Measurements from ENCODE around the gene B3GNT7. TPM values are rescaled to one million over a fixed set of nuclear protein-coding genes. Genes with fewer than 3 reads are reported as not detected.

The B3GNT7 gene
- total RNA-seq, 2 experiments from 2014 or later, result 7.8 to 8.7 TPM

GRCh38 chr2:231376857-231377256, 18.7 kb upstream of the B3GNT7 start:
- Histone ChIP-seq H3K9me3 (ENCODE audit: low read length) (no peaks in the 10 kb centered on the region), H3K79me2 (ENCODE audit: insufficient read depth, low read depth, low read length) (no peaks in the 10 kb centered on the region), H4K20me1 (ENCODE audit: insufficient read depth, low read length) (no peaks in the 10 kb centered on the region), H3K9me2 (ENCODE audit: insufficient read depth, low read length) (no peaks in the 10 kb centered on the region), H3K4me3 (ENCODE audit: low read depth, low read length, poor library complexity, severe bottlenecking) (no peak overlapping the region), H3K4me1 (ENCODE audit: insufficient read depth, low read length, poor library complexity, severe bottlenecking) (no peaks in the 10 kb centered on the region), H3K36me3 (ENCODE audit: insufficient read depth, low read length) (no peaks in the 10 kb centered on the region), H2AFZ (ENCODE audit: low read length) (no peak overlapping the region), H3K4me2 (ENCODE audit: low read length) (no peak overlapping the region), H3K27ac (ENCODE audit: low read depth, low read length, poor library complexity, severe bottlenecking) (no peak overlapping the region)
- BruUV-seq (replicated peaks), result no TSS peak
- intact Hi-C loops (cut with micrococcal nuclease; ENCODE audit: unreplicated experiment), result no loop called here
- CTCF ChIA-PET (ENCODE audit: unreplicated experiment), result no interaction called here
- TF ChIP-seq EZH2phosphoT487 (IDR thresholded peaks at IDR 0.05; ENCODE audit: borderline replicate concordance, low read depth, low read length) (no peak), CTCF (conservative IDR thresholded peaks at IDR 0.05; ENCODE audit: low read length) (no peak)
- POLR2A ChIA-PET, result interaction anchor here (0.8 to 1.5 kb wide), 2 partner anchors 9 to 16 kb away, joined by 3 to 6 read pairs; no protein-coding TSS in a partner anchor
- DNase-seq (ENCODE audit: low spot score), result no peak

- no peaks in the 10 kb centered on the region for H3K36me3 ChIP-seq (ENCODE audit: insufficient read depth, low read length)
- ChIA-PET POLR2A (interaction anchor here (0.6 to 1.5 kb wide), 3 partner anchors 10 to 363 kb away, joined by 3 to 6 read pairs (median 5); no protein-coding TSS in a partner anchor), CTCF (ENCODE audit: unreplicated experiment) (no interaction called here)
- TF ChIP-seq CTCF (conservative IDR thresholded peaks at IDR 0.05; ENCODE audit: low read length) (no peak), EZH2phosphoT487 (IDR thresholded peaks at IDR 0.05; ENCODE audit: borderline replicate concordance, low read depth, low read length) (no peak)
- H3K4me1 ChIP-seq (ENCODE audit: insufficient read depth, low read length, poor library complexity, severe bottlenecking), result no peaks in the 10 kb centered on the region
- no peak overlapping the region for H3K4me3 ChIP-seq (ENCODE audit: low read depth, low read length, poor library complexity, severe bottlenecking)
- DNase-seq (ENCODE audit: low spot score), result no peak
- intact Hi-C loops (cut with micrococcal nuclease; ENCODE audit: unreplicated experiment), result no loop called here
- H4K20me1 ChIP-seq (ENCODE audit: insufficient read depth, low read length), result no peaks in the 10 kb centered on the region
- no TSS peak for BruUV-seq (replicated peaks)
- no peak overlapping the region for H3K4me2 ChIP-seq (ENCODE audit: low read length)
- H3K79me2 ChIP-seq (ENCODE audit: insufficient read depth, low read depth, low read length), result no peaks in the 10 kb centered on the region
- H2AFZ ChIP-seq (ENCODE audit: low read length), result no peak overlapping the region
- H3K9me2 ChIP-seq (ENCODE audit: insufficient read depth, low read length), result no peaks in the 10 kb centered on the region
- no peaks in the 10 kb centered on the region for H3K9me3 ChIP-seq (ENCODE audit: low read length)
- H3K27ac ChIP-seq (ENCODE audit: low read depth, low read length, poor library complexity, severe bottlenecking), result no peak overlapping the region
Measured at GRCh38 chr2:231378026-231378722, 17.3 kb upstream of the B3GNT7 start.
